ENCODE data around the gene GALNT13.

The GALNT13 gene

GRCh38 chr2:153866595-153866994 is 5.1 kb upstream of the GALNT13 start:
- Histone ChIP-seq H3K36me3 (ENCODE audit: insufficient read depth, low read length) (no peaks in the 10 kb centered on the region), H3K4me2 (ENCODE audit: low read depth, low read length, poor library complexity, severe bottlenecking) (no peak overlapping the region), H3K9ac (ENCODE audit: low read depth, low read length, poor library complexity, severe bottlenecking) (no peak overlapping the region), H3K79me2 (ENCODE audit: insufficient read depth, low read length) (no peaks in the 10 kb centered on the region), H2AFZ (ENCODE audit: low read length) (no peak overlapping the region), H3K4me1 (ENCODE audit: insufficient read depth, low read length, poor library complexity, severe bottlenecking) (no peaks in the 10 kb centered on the region), H4K20me1 (ENCODE audit: insufficient read depth, low read length, poor library complexity, severe bottlenecking) (no peaks in the 10 kb centered on the region), H3K27me3 (ENCODE audit: insufficient read depth, low read length, poor library complexity, severe bottlenecking) (no peaks in the 10 kb centered on the region), H3K9me3 (ENCODE audit: insufficient read depth, low read depth, low read length) (no peaks in the 10 kb centered on the region), H3K4me3 (ENCODE audit: low read length, poor library complexity, severe bottlenecking) (no peak overlapping the region), H3F3A (ENCODE audit: low read depth) (no peaks in the 10 kb centered on the region), H3K9me2 (replicated peaks; ENCODE audit: low read depth, low read length) (no peaks in the 10 kb centered on the region)
- TF ChIP-seq, protein P1, sequence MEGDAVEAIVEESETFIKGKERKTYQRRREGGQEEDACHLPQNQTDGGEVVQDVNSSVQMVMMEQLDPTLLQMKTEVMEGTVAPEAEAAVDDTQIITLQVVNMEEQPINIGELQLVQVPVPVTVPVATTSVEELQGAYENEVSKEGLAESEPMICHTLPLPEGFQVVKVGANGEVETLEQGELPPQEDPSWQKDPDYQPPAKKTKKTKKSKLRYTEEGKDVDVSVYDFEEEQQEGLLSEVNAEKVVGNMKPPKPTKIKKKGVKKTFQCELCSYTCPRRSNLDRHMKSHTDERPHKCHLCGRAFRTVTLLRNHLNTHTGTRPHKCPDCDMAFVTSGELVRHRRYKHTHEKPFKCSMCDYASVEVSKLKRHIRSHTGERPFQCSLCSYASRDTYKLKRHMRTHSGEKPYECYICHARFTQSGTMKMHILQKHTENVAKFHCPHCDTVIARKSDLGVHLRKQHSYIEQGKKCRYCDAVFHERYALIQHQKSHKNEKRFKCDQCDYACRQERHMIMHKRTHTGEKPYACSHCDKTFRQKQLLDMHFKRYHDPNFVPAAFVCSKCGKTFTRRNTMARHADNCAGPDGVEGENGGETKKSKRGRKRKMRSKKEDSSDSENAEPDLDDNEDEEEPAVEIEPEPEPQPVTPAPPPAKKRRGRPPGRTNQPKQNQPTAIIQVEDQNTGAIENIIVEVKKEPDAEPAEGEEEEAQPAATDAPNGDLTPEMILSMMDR (conservative IDR thresholded peaks at IDR 0.05; ENCODE audit: low read length), result no peak
- no peak for TF ChIP-seq EZH2phosphoT487 (IDR thresholded peaks at IDR 0.05; ENCODE audit: borderline replicate concordance)

DNA sequence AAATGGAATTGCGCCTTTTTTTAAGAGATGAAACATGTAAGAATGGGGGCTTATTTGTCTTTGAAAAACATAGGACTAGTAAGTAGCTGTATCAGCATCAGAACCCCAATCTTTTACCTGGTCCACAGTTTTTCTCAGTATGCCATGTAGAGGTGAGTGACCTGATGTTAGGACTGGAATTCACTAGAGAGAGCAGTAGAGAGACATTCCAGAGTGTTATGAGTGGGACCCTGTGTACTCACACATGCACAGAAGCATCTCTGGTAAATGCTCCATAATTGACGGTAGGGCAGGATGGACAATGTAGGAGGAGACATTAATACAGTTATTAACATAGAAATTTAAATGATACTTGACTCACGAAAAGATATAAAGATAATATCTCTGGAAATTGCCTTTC is 1.4 kb upstream of the GALNT13 start:
- Histone ChIP-seq H3K9ac (ENCODE audit: low read depth, low read length, poor library complexity, severe bottlenecking) (no peak overlapping the region), H3K4me3 (ENCODE audit: low read length, poor library complexity, severe bottlenecking) (no peak overlapping the region), H2AFZ (ENCODE audit: low read length) (no peak overlapping the region), H3K9me3 (ENCODE audit: insufficient read depth, low read depth, low read length) (no peaks in the 10 kb centered on the region), H4K20me1 (ENCODE audit: insufficient read depth, low read length, poor library complexity, severe bottlenecking) (no peaks in the 10 kb centered on the region), H3K4me1 (ENCODE audit: insufficient read depth, low read length, poor library complexity, severe bottlenecking) (no peaks in the 10 kb centered on the region), H3K79me2 (ENCODE audit: insufficient read depth, low read length) (no peaks in the 10 kb centered on the region), H3K9me2 (replicated peaks; ENCODE audit: low read depth, low read length) (no peaks in the 10 kb centered on the region), H3F3A (ENCODE audit: low read depth) (no peaks in the 10 kb centered on the region), H3K27me3 (ENCODE audit: insufficient read depth, low read length, poor library complexity, severe bottlenecking) (no peaks in the 10 kb centered on the region), H3K4me2 (ENCODE audit: low read depth, low read length, poor library complexity, severe bottlenecking) (no peak overlapping the region), H3K36me3 (ENCODE audit: insufficient read depth, low read length) (no peaks in the 10 kb centered on the region)
- no peak for TF ChIP-seq EZH2phosphoT487 (IDR thresholded peaks at IDR 0.05; ENCODE audit: borderline replicate concordance)
- TF ChIP-seq, protein P1 (conservative IDR thresholded peaks at IDR 0.05; ENCODE audit: low read length), result no peak

- no peak overlapping the region for H3K4me2 ChIP-seq (ENCODE audit: low read depth, low read length, poor library complexity, severe bottlenecking)
- H3K79me2 ChIP-seq (ENCODE audit: insufficient read depth, low read length), result no peaks in the 10 kb centered on the region
- H3K9me2 ChIP-seq (replicated peaks; ENCODE audit: low read depth, low read length), result no peaks in the 10 kb centered on the region
- no peaks in the 10 kb centered on the region for H3K9me3 ChIP-seq (ENCODE audit: insufficient read depth, low read depth, low read length)
- H3K4me3 ChIP-seq (ENCODE audit: low read length, poor library complexity, severe bottlenecking), result no peak overlapping the region
- no peaks in the 10 kb centered on the region for H4K20me1 ChIP-seq (ENCODE audit: insufficient read depth, low read length, poor library complexity, severe bottlenecking)
- H3K27me3 ChIP-seq (ENCODE audit: insufficient read depth, low read length, poor library complexity, severe bottlenecking), result no peaks in the 10 kb centered on the region
- H2AFZ ChIP-seq (ENCODE audit: low read length), result no peak overlapping the region
- no peaks in the 10 kb centered on the region for H3F3A ChIP-seq (ENCODE audit: low read depth)
- no peaks in the 10 kb centered on the region for H3K36me3 ChIP-seq (ENCODE audit: insufficient read depth, low read length)
- no peak overlapping the region for H3K9ac ChIP-seq (ENCODE audit: low read depth, low read length, poor library complexity, severe bottlenecking)
- no peaks in the 10 kb centered on the region for H3K4me1 ChIP-seq (ENCODE audit: insufficient read depth, low read length, poor library complexity, severe bottlenecking)
- no peak for TF ChIP-seq EZH2phosphoT487 (IDR thresholded peaks at IDR 0.05; ENCODE audit: borderline replicate concordance)
Observed at GRCh38 chr2:153872311-153873051, 759 bp downstream of the GALNT13 start.
